ENCODE data around the gene CASS4.

DNA sequence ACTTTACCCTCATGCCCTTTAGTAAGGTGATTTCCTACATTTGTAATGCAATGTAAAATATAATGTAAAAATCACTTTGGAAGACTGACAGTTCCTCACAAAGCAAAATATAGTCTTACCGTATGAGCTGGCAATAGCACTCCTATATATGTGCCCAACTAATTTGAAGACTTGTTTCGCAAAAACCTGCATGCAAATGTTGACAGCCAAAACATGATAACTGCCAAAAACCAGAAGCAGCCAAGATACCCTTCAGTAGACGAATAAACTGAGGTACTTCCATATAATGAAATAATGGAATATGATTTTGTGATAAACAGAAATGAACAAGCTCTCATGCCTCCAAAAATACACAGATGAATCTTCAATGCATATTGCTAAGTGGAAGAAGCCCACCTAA lies 33.7 kb upstream of the CASS4 start:
- TF ChIP-seq TSC22D4 (tag; IDR thresholded peaks at IDR 0.05) (no peak), TEAD4 (IDR thresholded peaks at IDR 0.05; ENCODE audit: low read length) (no peak), TEAD4 (CRISPR knock-in tag; IDR thresholded peaks at IDR 0.05; ENCODE audit: borderline replicate concordance) (no peak), SMC3 (conservative IDR thresholded peaks at IDR 0.05; ENCODE audit: insufficient read depth, low read depth, low read length) (no peak), CTCF (IDR thresholded peaks at IDR 0.05 in 2 of 3, conservative IDR thresholded peaks at IDR 0.05 in 1 of 3; ENCODE audit: insufficient read depth in 2 of 3, low read depth in 1 of 3, low read length in 3 of 3) (no peak), JUN (IDR thresholded peaks at IDR 0.05; ENCODE audit: borderline replicate concordance, low read depth, low read length) (no peak), JUN (CRISPR knock-in tag; IDR thresholded peaks at IDR 0.05; ENCODE audit: borderline replicate concordance) (no peak), ZNF785 (CRISPR knock-in tag; IDR thresholded peaks at IDR 0.05) (no peak), NRF1 (conservative IDR thresholded peaks at IDR 0.05 in 1 of 2, IDR thresholded peaks at IDR 0.05 in 1 of 2) (no peak), POLR2AphosphoS2 (IDR thresholded peaks at IDR 0.05; ENCODE audit: low read length) (no peak), KLF1 (tag; IDR thresholded peaks at IDR 0.05) (no peak), TARDBP (IDR thresholded peaks at IDR 0.05) (no peak), CHD2 (IDR thresholded peaks at IDR 0.05; ENCODE audit: low read depth, low read length) (no peak), SRSF9 (IDR thresholded peaks at IDR 0.05; ENCODE audit: borderline replicate concordance, low read depth, low read length) (no peak)
- TF ChIP-seq, protein P1, sequence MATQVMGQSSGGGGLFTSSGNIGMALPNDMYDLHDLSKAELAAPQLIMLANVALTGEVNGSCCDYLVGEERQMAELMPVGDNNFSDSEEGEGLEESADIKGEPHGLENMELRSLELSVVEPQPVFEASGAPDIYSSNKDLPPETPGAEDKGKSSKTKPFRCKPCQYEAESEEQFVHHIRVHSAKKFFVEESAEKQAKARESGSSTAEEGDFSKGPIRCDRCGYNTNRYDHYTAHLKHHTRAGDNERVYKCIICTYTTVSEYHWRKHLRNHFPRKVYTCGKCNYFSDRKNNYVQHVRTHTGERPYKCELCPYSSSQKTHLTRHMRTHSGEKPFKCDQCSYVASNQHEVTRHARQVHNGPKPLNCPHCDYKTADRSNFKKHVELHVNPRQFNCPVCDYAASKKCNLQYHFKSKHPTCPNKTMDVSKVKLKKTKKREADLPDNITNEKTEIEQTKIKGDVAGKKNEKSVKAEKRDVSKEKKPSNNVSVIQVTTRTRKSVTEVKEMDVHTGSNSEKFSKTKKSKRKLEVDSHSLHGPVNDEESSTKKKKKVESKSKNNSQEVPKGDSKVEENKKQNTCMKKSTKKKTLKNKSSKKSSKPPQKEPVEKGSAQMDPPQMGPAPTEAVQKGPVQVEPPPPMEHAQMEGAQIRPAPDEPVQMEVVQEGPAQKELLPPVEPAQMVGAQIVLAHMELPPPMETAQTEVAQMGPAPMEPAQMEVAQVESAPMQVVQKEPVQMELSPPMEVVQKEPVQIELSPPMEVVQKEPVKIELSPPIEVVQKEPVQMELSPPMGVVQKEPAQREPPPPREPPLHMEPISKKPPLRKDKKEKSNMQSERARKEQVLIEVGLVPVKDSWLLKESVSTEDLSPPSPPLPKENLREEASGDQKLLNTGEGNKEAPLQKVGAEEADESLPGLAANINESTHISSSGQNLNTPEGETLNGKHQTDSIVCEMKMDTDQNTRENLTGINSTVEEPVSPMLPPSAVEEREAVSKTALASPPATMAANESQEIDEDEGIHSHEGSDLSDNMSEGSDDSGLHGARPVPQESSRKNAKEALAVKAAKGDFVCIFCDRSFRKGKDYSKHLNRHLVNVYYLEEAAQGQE (IDR thresholded peaks at IDR 0.05; ENCODE audit: borderline replicate concordance): no peak
- TF ChIP-seq, protein P1 (CRISPR knock-in tag; IDR thresholded peaks at IDR 0.05; ENCODE audit: low read depth): no peak
- TF ChIP-seq, protein P2, sequence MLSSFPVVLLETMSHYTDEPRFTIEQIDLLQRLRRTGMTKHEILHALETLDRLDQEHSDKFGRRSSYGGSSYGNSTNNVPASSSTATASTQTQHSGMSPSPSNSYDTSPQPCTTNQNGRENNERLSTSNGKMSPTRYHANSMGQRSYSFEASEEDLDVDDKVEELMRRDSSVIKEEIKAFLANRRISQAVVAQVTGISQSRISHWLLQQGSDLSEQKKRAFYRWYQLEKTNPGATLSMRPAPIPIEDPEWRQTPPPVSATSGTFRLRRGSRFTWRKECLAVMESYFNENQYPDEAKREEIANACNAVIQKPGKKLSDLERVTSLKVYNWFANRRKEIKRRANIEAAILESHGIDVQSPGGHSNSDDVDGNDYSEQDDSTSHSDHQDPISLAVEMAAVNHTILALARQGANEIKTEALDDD (IDR thresholded peaks at IDR 0.05): no peak
